IMR-90 (cell line): ENCODE results near the gene PMEPA1. TPM values are rescaled to one million over a fixed set of nuclear protein-coding genes. Genes with fewer than 3 reads are reported as not detected.

Source experiments
- ATAC-seq: fragments of 200-7000 bp; cut with Tn5 transposase; 2 replicates; pipeline ENCODE4 v1.9.1; 2020; ENCODE audit warnings: low read depth, mild to moderate bottlenecking, moderate library complexity
- BruUV-seq: library from RNA; stranded (reverse); fragments of 400-500 nt; replicated peaks from 2 replicates; lab custom pipeline; 2021; lab: Mats Ljungman, UMichigan
- CTCF ChIA-PET: fragments of 300-600 bp; formaldehyde crosslinking; extraction: SDS; loops from one replicate; lab custom pipeline; 2021; ENCODE audit warnings: antibody characterized with exemption; lab: Yijun Ruan, JAX
- POLR2A ChIA-PET: fragments of 300-600 bp; sonication (Branson Sonifier 250); formaldehyde crosslinking; loops from one replicate; lab custom pipeline; 2022; ENCODE audit warnings: antibody characterized with exemption; ENCODE audit not compliant: unreplicated experiment; lab: Charles Lee
- DNase-seq: peaks from one replicate; pipeline ENCODE4 v3.0.0; 2013
- H2AFZ ChIP-seq: replicated peaks from 2 replicates; pipeline ENCODE3; 2013; ENCODE audit warnings: low read length, mild to moderate bottlenecking; ENCODE audit not compliant: poor library complexity
- H2AK5ac ChIP-seq: 2 replicates; pipeline ENCODE4 v1.6.1; 2013; ENCODE audit warnings: low read depth, low read length, inconsistent platforms
- H2AK9ac ChIP-seq: replicated peaks from 2 replicates; pipeline ENCODE3; 2013; ENCODE audit warnings: mild to moderate bottlenecking, low read depth, low read length, moderate library complexity; ENCODE audit not compliant: poor library complexity
- H2BK120ac ChIP-seq: 2 replicates; pipeline ENCODE4 v1.6.1; 2013; ENCODE audit warnings: low read depth, low read length, inconsistent platforms
- H2BK15ac ChIP-seq: 3 replicates; pipeline ENCODE4 v1.6.1; 2013; ENCODE audit warnings: low read depth, low read length, inconsistent platforms
- H2BK20ac ChIP-seq: 2 replicates; pipeline ENCODE4 v1.6.1; 2013; ENCODE audit warnings: low read depth, mild to moderate bottlenecking, inconsistent platforms, low read length, moderate library complexity
- H2BK5ac ChIP-seq: 2 replicates; pipeline ENCODE4 v1.6.1; 2013; ENCODE audit warnings: mild to moderate bottlenecking, low read depth, low read length, inconsistent platforms; ENCODE audit not compliant: poor library complexity, severe bottlenecking
- H3K14ac ChIP-seq: replicated peaks from 2 replicates; pipeline ENCODE4 v1.6.1; 2013; ENCODE audit warnings: low read depth, low read length, inconsistent platforms
- H3K18ac ChIP-seq: 2 replicates; pipeline ENCODE4 v1.6.1; 2013; ENCODE audit warnings: low read depth, low read length, control low read depth
- H3K23ac ChIP-seq: 2 replicates; pipeline ENCODE4 v1.6.1; 2013; ENCODE audit warnings: low read depth, low read length, inconsistent platforms
- H3K27ac ChIP-seq: 2 replicates; pipeline ENCODE4 v1.5.1; 2013; ENCODE audit warnings: mild to moderate bottlenecking, control low read depth, low read length; ENCODE audit not compliant: insufficient read depth
- H3K27me3 ChIP-seq: 2 replicates; pipeline ENCODE4 v1.6.1; 2013; ENCODE audit warnings: low read length; ENCODE audit not compliant: control insufficient read depth, insufficient read depth
- H3K36me3 ChIP-seq: 2 replicates; pipeline ENCODE4 v1.6.1; 2013; ENCODE audit warnings: low read length, mixed read lengths; ENCODE audit not compliant: control insufficient read depth, insufficient read depth
- H3K4ac ChIP-seq: 2 replicates; pipeline ENCODE4 v1.6.1; 2013; ENCODE audit warnings: low read depth, low read length, inconsistent platforms
- H3K4me1 ChIP-seq: 2 replicates; pipeline ENCODE4 v1.6.1; 2013; ENCODE audit warnings: low read length, mixed read lengths; ENCODE audit not compliant: control insufficient read depth, insufficient read depth
- H3K4me2 ChIP-seq: 2 replicates; pipeline ENCODE4 v1.6.1; 2013; ENCODE audit warnings: low read depth, mild to moderate bottlenecking, control low read depth, low read length, moderate library complexity
- H3K4me3 ChIP-seq: 2 replicates; pipeline ENCODE4 v1.5.1; 2013; ENCODE audit warnings: low read depth, mild to moderate bottlenecking, control low read depth, low read length, moderate library complexity; ENCODE audit not compliant: insufficient read depth
- H3K56ac ChIP-seq: 2 replicates; pipeline ENCODE4 v1.6.1; 2013; ENCODE audit warnings: low read length, inconsistent platforms; ENCODE audit not compliant: insufficient read depth; ENCODE audit errors: extremely low read depth
- H3K79me1 ChIP-seq, 2 experiments: 2 replicates each; pipeline ENCODE4 v1.6.1; 2013; ENCODE audit warnings: low read length in 2 of 2, inconsistent platforms in 1 of 2, low read depth in 1 of 2
- H3K9ac ChIP-seq: 2 replicates; pipeline ENCODE4 v1.6.1; 2013; ENCODE audit warnings: low read depth, low read length, control low read depth
- H3K9me1 ChIP-seq: 2 replicates; pipeline ENCODE4 v1.6.1; 2013; ENCODE audit warnings: low read length, inconsistent platforms; ENCODE audit not compliant: insufficient read depth
- H3K9me3 ChIP-seq: 2 replicates; pipeline ENCODE4 v1.6.1; 2013; ENCODE audit warnings: low read length; ENCODE audit not compliant: control insufficient read depth, insufficient read depth
- H4K20me1 ChIP-seq: 2 replicates; pipeline ENCODE4 v1.6.1; 2013; ENCODE audit warnings: low read length, inconsistent platforms; ENCODE audit not compliant: insufficient read depth
- H4K5ac ChIP-seq: 2 replicates; pipeline ENCODE4 v1.6.1; 2013; ENCODE audit warnings: mild to moderate bottlenecking, low read depth, low read length, control low read depth
- H4K8ac ChIP-seq, 2 experiments: 2 replicates each; pipeline ENCODE4 v1.6.1; 2013; ENCODE audit warnings: low read depth in 2 of 2, low read length in 2 of 2, control low read depth in 1 of 2, inconsistent platforms in 1 of 2
- H4K91ac ChIP-seq: 2 replicates; pipeline ENCODE4 v1.6.1; 2013; ENCODE audit warnings: low read depth, low read length, inconsistent platforms; ENCODE audit not compliant: insufficient read depth
- CTCF ChIP-seq: conservative IDR thresholded peaks from 2 replicates; pipeline ENCODE4 v1.5.1; 2012; ENCODE audit warnings: mild to moderate bottlenecking, low read depth, low read length, improper control_type of control experiment
- RAD21 ChIP-seq: IDR thresholded peaks from 2 replicates; pipeline ENCODE4 v1.6.1; 2012; ENCODE audit warnings: low read length, improper control_type of control experiment
- SMC3 ChIP-seq: fragments of 150-350 bp; IDR thresholded peaks from 2 replicates; pipeline ENCODE4 v1.6.1; 2016; ENCODE audit warnings: low read depth, mild to moderate bottlenecking, antibody characterized with exemption, low read length, moderate library complexity
- WGBS, 2 experiments: methylation state at CpG; one replicate each; pipeline versions ENCODE4 v1.1.5 to v1.1.7; 2013; ENCODE audit warnings: missing lambda C conversion rate in 2 of 2; ENCODE audit not compliant: insufficient read length in 1 of 2; ENCODE audit errors: extremely low coverage in 2 of 2; 5-methylcytosine and 5-hydroxymethylcytosine counted together
- dilution Hi-C: fragments of 300-500 bp; cut with HindIII; formaldehyde crosslinking; loops from one replicate; pipeline ENCODE4 v1.14.3; 2018; ENCODE audit warnings: low sequenced_read_pairs; ENCODE audit not compliant: unreplicated experiment
- in situ Hi-C: fragments of 300-500 bp; cut with MboI; formaldehyde crosslinking; loops from 3 replicates; pipeline ENCODE4 v1.14.3; 2019; ENCODE audit warnings: low sequenced_read_pairs, inconsistent platforms, mixed read lengths
- intact Hi-C: fragments of 100-400 bp; cut with micrococcal nuclease; formaldehyde crosslinking; loops from 2 replicates; pipeline ENCODE4 v1.10.0; 2022
- polyA plus RNA-seq, 3 experiments: library from polyadenylated mRNA; depleted of rRNA; stranded (reverse); fragments of >200 nt; gene quantifications; 2 replicates each; pipeline ENCODE4 v1.2.3, GENCODE V29; 2012; ENCODE audit warnings: low replicate concordance in 1 of 3
- total RNA-seq: library from RNA; depleted of rRNA; stranded (reverse); fragments of >200 nt; gene quantifications from 2 replicates; pipeline ENCODE4 v1.2.3, GENCODE V29; 2012

The PMEPA1 gene
- total and polyA plus RNA-seq, 2 of the 4 experiments (the other 2 are of a cell fraction), result 2.0 to 6.9 TPM

GRCh38 chr20:57659517-57660180, 50.2 kb downstream of the PMEPA1 start (continued):
- no peak for TF ChIP-seq CTCF

DNA sequence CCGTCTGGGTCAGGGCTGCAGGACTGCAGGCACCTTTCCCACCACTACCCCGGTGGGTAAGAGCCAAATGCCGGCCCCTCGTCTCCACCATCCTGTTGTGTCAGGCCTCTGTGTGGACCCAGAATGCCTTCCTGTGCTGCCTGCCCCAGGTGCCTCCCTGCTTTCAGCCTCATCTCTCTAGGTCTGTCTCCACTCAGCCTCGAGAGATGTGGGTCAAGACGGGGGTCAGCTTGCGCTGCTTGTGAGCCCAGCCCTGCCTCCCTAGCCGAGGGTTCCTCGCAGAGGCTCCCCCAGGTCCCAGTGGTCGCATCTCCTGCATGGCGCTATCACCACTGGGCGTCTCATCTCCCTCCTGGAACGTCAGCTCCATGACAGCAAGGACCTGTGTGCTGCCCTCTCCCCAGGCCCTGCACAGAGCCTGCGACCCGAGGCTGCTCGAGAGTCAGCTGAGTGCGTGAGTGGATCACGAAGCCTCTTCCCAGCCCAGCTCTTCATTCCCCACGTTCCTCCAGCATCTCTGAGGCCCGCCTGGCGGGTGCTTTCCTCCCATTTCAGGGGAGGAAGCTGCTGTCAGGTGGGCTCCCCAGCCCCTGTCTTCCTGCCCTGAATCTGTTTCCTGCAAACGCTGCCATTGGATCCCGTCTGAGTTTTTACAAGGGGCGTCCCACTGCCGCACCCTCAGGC, 50.8 kb downstream of the PMEPA1 start:
- Histone ChIP-seq H3K9ac (no peak overlapping the region), H2AK5ac (no peak overlapping the region), H3K9me3 (no peaks in the 10 kb centered on the region), H3K14ac (no peak overlapping the region), H3K36me3 (peaks cover 13% of the 10 kb centered on the region), H3K4me3 (no peak overlapping the region), H3K4me1 (no peaks in the 10 kb centered on the region), H3K4ac (no peak overlapping the region), H2AFZ (no peak overlapping the region), H3K27me3 (no peaks in the 10 kb centered on the region), H3K9me1 (peaks cover 3% of the 10 kb centered on the region; the same call in 1 of the 2 replicates), H2BK20ac (no peak overlapping the region), H2BK120ac (no peak overlapping the region), H2BK15ac (no peak overlapping the region), H3K56ac (no peak overlapping the region), H3K18ac (no peak overlapping the region), H4K8ac (no peak overlapping the region), H3K23ac (no peak overlapping the region), H2AK9ac (peak overlapping the region; percentile 78), H2BK5ac (no peak overlapping the region), H4K5ac (no peak overlapping the region), H3K4me2 (no peak overlapping the region), H4K91ac (no peak overlapping the region), H3K27ac (no peak overlapping the region), H4K20me1 (peaks cover 30% of the 10 kb centered on the region), H3K79me1 (peaks cover 6 to 10% of the 10 kb centered on the region in 2 experiments; a peak in 2 of 4 replicates)
- no peak for DNase-seq
- in situ Hi-C loops (loop anchor here (10.0 kb wide), 1 partner anchor 426 kb away; no protein-coding TSS in a partner anchor), dilution Hi-C loops (no loop called here), intact Hi-C loops (loop anchor here (10.0 kb wide), 1 partner anchor 186 kb away; no protein-coding TSS in a partner anchor)
- no peak for TF ChIP-seq SMC3
- TF ChIP-seq RAD21, result no peak
- 83% methylated on average over 17 of the region's 25 CpGs; no CpG with 5 or more reads in 1 of the 2 experiments for WGBS, 2 experiments
- CTCF ChIA-PET, result interaction anchor here (1.1 kb wide), 1 partner anchor 61 kb away, joined by 3 read pairs; no protein-coding TSS in a partner anchor
- POLR2A ChIA-PET, result no interaction called here
- ATAC-seq, result no peak
- BruUV-seq, result no TSS peak
